PC-9 (cell line): Measurements from ENCODE around the gene FAM124B. TPM values are rescaled to one million over a fixed set of nuclear protein-coding genes. Genes with fewer than 3 reads are reported as not detected.

Experiments used
- BruUV-seq: library from RNA; stranded (reverse); fragments of 400-500 nt; replicated peaks from 2 replicates; lab custom pipeline; 2021; lab: Mats Ljungman, UMichigan
- CTCF ChIA-PET: fragments of 300-600 bp; sonication (Branson Sonifier 250); formaldehyde crosslinking; loops from one replicate; lab custom pipeline; 2022; ENCODE audit warnings: antibody characterized with exemption; lab: Charles Lee
- POLR2A ChIA-PET: fragments of 300-600 bp; sonication (Branson Sonifier 250); formaldehyde crosslinking; loops from one replicate; lab custom pipeline; 2022; ENCODE audit warnings: antibody characterized with exemption; ENCODE audit not compliant: unreplicated experiment; lab: Charles Lee
- DNase-seq, 2 experiments: peaks; one replicate each; pipeline versions ENCODE4 v3.0.0 to v3.0.0-alpha.2; 2015 to 2022; ENCODE audit warnings: mixed read lengths in 1 of 2
- H2AFZ ChIP-seq: fragments of 200-600 bp; sonication (generic); 2 replicates; pipeline ENCODE4 v1.8.1; 2017; ENCODE audit warnings: antibody characterized with exemption
- H3F3A ChIP-seq: fragments of 200-600 bp; sonication (generic); 2 replicates; pipeline ENCODE4 v1.8.1; 2017; ENCODE audit warnings: antibody characterized with exemption, mild to moderate bottlenecking, low read depth; ENCODE audit not compliant: insufficient read depth
- H3K27ac ChIP-seq: fragments of 200-600 bp; sonication (generic); 2 replicates; pipeline ENCODE4 v1.6.1; 2016; ENCODE audit warnings: mixed run types
- H3K27me3 ChIP-seq: fragments of 200-600 bp; sonication (generic); 2 replicates; pipeline ENCODE4 v1.6.1; 2016; ENCODE audit warnings: low read depth, mixed run types; ENCODE audit not compliant: insufficient read depth
- H3K36me3 ChIP-seq: fragments of 200-600 bp; sonication (generic); 2 replicates; pipeline ENCODE4 v1.6.1; 2016; ENCODE audit warnings: low read depth, mixed run types
- H3K4me1 ChIP-seq: fragments of 200-600 bp; sonication (generic); replicated peaks from 2 replicates; pipeline ENCODE4 v1.6.1; 2016; ENCODE audit warnings: mixed run types; ENCODE audit not compliant: insufficient read depth
- H3K4me2 ChIP-seq: fragments of 200-600 bp; sonication (generic); 2 replicates; pipeline ENCODE4 v1.6.1; 2017; ENCODE audit warnings: mixed run types
- H3K4me3 ChIP-seq: fragments of 200-600 bp; sonication (generic); 2 replicates; pipeline ENCODE4 v1.6.1; 2016; ENCODE audit warnings: mixed run types
- H3K79me2 ChIP-seq: fragments of 200-600 bp; sonication (generic); 2 replicates; pipeline ENCODE4 v1.6.1; 2017; ENCODE audit warnings: low read depth, mixed run types
- H3K9me2 ChIP-seq: fragments of 200-600 bp; sonication (generic); 2 replicates; pipeline ENCODE4 v1.8.1; 2017; ENCODE audit warnings: mild to moderate bottlenecking; ENCODE audit not compliant: insufficient read depth
- H3K9me3 ChIP-seq: fragments of 200-600 bp; sonication (generic); 2 replicates; pipeline ENCODE4 v1.8.1; 2016; ENCODE audit warnings: low read depth; ENCODE audit not compliant: insufficient read depth
- H4K20me1 ChIP-seq: fragments of 200-600 bp; sonication (generic); 2 replicates; pipeline ENCODE4 v1.8.1; 2017; ENCODE audit not compliant: insufficient read depth
- EZH2 ChIP-seq: fragments of 200-600 bp; sonication (generic); IDR thresholded peaks from 2 replicates; pipeline ENCODE4 v1.8.0; 2017; ENCODE audit warnings: antibody characterized with exemption, low read depth
- intact Hi-C: fragments of 100-400 bp; cut with micrococcal nuclease; formaldehyde crosslinking; loops from one replicate; pipeline ENCODE4 v1.10.0; 2022; ENCODE audit not compliant: unreplicated experiment
- total RNA-seq: library from RNA; stranded (reverse); gene quantifications from 2 replicates; pipeline ENCODE4 v1.2.3, GENCODE V29; 2021
- TF ChIP-seq, protein P1 (sequence below): fragments of 200-600 bp; sonication (generic); conservative IDR thresholded peaks from 2 replicates; pipeline ENCODE4 v1.6.1; 2017; ENCODE audit warnings: mixed run types, antibody characterized with exemption, mild to moderate bottlenecking, moderate library complexity

Gene FAM124B
- total RNA-seq, 1 experiment from 2014 or later = 0.17 TPM

DNA sequence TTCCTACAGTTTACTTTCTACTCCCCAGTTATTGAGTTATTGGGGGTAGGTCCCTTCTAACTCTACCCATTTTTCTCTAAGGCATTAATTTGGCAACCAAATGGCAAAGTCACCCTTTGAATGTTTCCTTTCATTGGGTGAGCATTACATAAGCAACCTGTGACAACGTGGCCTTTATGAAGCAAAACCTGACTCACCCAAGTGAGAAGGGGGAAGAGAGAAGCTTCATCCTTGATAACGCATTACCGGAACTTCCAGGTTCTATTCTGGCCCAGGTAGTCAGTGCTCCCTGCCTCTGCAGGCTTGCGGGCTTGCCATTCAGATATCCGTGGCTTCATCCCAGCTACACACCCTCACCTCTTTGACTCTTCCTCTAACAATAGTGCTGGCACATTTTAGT is 39.1 kb upstream of the FAM124B start:
- Histone ChIP-seq H3K4me1 (peaks cover 31% of the 10 kb centered on the region), H3K27me3 (no peaks in the 10 kb centered on the region), H3K9me2 (no peaks in the 10 kb centered on the region), H3K36me3 (no peaks in the 10 kb centered on the region), H3K79me2 (no peaks in the 10 kb centered on the region), H3K4me3 (no peak overlapping the region), H3K4me2 (0 out of 2 replicates have a peak overlapping the region, but pooled peaks have one; percentile 5), H4K20me1 (no peaks in the 10 kb centered on the region), H3F3A (no peaks in the 10 kb centered on the region; the same call in 1 of the 2 replicates), H2AFZ (no peak overlapping the region), H3K27ac (no peak overlapping the region), H3K9me3 (no peaks in the 10 kb centered on the region)
- TF ChIP-seq, protein P1, sequence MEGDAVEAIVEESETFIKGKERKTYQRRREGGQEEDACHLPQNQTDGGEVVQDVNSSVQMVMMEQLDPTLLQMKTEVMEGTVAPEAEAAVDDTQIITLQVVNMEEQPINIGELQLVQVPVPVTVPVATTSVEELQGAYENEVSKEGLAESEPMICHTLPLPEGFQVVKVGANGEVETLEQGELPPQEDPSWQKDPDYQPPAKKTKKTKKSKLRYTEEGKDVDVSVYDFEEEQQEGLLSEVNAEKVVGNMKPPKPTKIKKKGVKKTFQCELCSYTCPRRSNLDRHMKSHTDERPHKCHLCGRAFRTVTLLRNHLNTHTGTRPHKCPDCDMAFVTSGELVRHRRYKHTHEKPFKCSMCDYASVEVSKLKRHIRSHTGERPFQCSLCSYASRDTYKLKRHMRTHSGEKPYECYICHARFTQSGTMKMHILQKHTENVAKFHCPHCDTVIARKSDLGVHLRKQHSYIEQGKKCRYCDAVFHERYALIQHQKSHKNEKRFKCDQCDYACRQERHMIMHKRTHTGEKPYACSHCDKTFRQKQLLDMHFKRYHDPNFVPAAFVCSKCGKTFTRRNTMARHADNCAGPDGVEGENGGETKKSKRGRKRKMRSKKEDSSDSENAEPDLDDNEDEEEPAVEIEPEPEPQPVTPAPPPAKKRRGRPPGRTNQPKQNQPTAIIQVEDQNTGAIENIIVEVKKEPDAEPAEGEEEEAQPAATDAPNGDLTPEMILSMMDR = no peak
- no peak for TF ChIP-seq EZH2
- ChIA-PET POLR2A (no interaction called here), CTCF (no interaction called here)
- no TSS peak for BruUV-seq
- intact Hi-C loops = no loop called here
- DNase-seq = peak in 1 of 2 experiments; percentile 60

DNA sequence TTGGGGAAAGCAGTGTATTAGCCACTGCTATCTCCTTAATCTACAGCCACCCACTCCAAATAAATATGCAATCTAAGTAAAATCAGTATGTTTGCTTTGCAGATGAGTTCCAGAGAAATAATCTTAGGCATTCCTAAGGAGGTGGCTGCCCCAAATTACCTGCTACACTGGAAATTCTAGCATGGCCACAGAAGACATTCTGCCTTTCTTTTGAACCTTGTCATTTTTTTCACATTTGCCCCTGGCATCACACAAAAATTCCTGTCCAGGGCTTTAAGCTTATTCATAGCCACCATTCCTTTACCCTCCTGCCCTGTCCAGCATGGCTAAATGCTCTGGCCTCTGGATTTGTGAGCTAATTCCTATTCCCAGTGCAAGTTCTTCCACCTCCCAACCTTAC is 36.8 kb upstream of the FAM124B start:
- Histone ChIP-seq H4K20me1 (no peaks in the 10 kb centered on the region), H3K79me2 (no peaks in the 10 kb centered on the region), H3F3A (no peaks in the 10 kb centered on the region; the same call in 1 of the 2 replicates), H3K4me1 (peaks cover 31% of the 10 kb centered on the region), H3K9me3 (no peaks in the 10 kb centered on the region; the same call in 1 of the 2 replicates), H3K9me2 (no peaks in the 10 kb centered on the region), H3K4me2 (0 out of 2 replicates have a peak overlapping the region, but pooled peaks have one; percentile 8), H3K27ac (0 out of 2 replicates have a peak overlapping the region, but pooled peaks have one; percentile 10), H3K36me3 (no peaks in the 10 kb centered on the region), H2AFZ (no peak overlapping the region), H3K4me3 (no peak overlapping the region), H3K27me3 (no peaks in the 10 kb centered on the region)
- no TSS peak for BruUV-seq
- ChIA-PET CTCF (no interaction called here), POLR2A (interaction anchor here (0.6 to 0.7 kb wide), 3 partner anchors 38 to 148 kb away, joined by 3 to 7 read pairs (median 4); no protein-coding TSS in a partner anchor)
- DNase-seq = peak; percentile 58 to 83
- TF ChIP-seq EZH2 = no peak
- TF ChIP-seq, protein P1 = no peak
- intact Hi-C loops = no loop called here

DNA sequence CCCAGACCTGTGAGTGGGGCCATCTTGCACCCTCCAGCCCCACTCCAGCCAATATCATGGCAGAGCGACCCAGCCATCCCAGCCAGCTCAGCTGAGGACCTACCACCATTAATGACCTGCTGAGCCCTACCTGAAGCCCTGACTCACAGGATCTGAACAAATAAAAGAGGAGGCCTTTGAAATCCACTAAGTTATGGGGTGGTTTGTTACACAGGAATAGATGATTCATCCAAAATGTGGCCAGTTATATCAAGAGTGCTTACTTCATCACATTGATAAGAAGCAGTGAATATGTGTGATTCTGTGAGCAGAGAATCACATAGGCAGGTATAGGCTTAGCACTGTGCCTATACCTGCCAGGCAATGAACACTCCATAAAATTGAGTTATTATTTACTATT is 34.7 kb upstream of the FAM124B start:
- ChIA-PET CTCF (no interaction called here), POLR2A (interaction anchor here (0.7 kb wide), 1 partner anchor 37 kb away, joined by 3 read pairs; no protein-coding TSS in a partner anchor)
- Histone ChIP-seq H3K9me3 (no peaks in the 10 kb centered on the region; the same call in 1 of the 2 replicates), H3K4me2 (no peak overlapping the region), H3K27ac (no peak overlapping the region), H3K36me3 (no peaks in the 10 kb centered on the region), H3K9me2 (no peaks in the 10 kb centered on the region), H4K20me1 (no peaks in the 10 kb centered on the region), H3K4me1 (peaks cover 31% of the 10 kb centered on the region), H3K27me3 (no peaks in the 10 kb centered on the region), H2AFZ (no peak overlapping the region), H3K79me2 (no peaks in the 10 kb centered on the region), H3K4me3 (no peak overlapping the region), H3F3A (no peaks in the 10 kb centered on the region; the same call in 1 of the 2 replicates)
- intact Hi-C loops = no loop called here
- peak in 1 of 2 experiments; percentile 89 for DNase-seq
- BruUV-seq = no TSS peak
- TF ChIP-seq, protein P1 = no peak
- TF ChIP-seq EZH2 = no peak
